Activated CD8-positive, alpha-beta T cell treated with anti-CD3 and anti-CD28 coated beads for 36 hours (primary cell): ENCODE measurements around the gene ADAMTS1. TPM values are rescaled to one million over a fixed set of nuclear protein-coding genes. Genes with fewer than 3 reads are reported as not detected.
"Not testable (repeated sequence)": the region's sequence is repeated elsewhere in the genome, so short reads cannot be mapped to it uniquely, and the experiment has no call there.

Source experiments
- ATAC-seq: fragments of 200-7000 bp; cut with Tn5 transposase; one replicate; pipeline ENCODE4 v1.10.0; 2021; ENCODE audit warnings: mild to moderate bottlenecking, moderate library complexity
- CTCF ChIA-PET: fragments of 350-600 bp; sonication (Branson Sonifier 250); formaldehyde crosslinking; loops from one replicate; lab custom pipeline; 2021; ENCODE audit warnings: antibody characterized with exemption; lab: Charles Lee
- POLR2A ChIA-PET: fragments of 350-600 bp; sonication (Branson Sonifier 250); formaldehyde crosslinking; loops from one replicate; lab custom pipeline; 2021; ENCODE audit warnings: antibody characterized with exemption; lab: Charles Lee
- DNase-seq: peaks from one replicate; pipeline ENCODE4 v3.0.0-alpha.2; 2020
- H3K27ac Mint-ChIP-seq: one replicate; pipeline ENCODE4 v1.8.0; 2021; ENCODE audit warnings: mild to moderate bottlenecking, mixed read lengths
- H3K27me3 Mint-ChIP-seq: one replicate; pipeline ENCODE4 v1.8.0; 2021; ENCODE audit warnings: mixed read lengths
- H3K36me3 Mint-ChIP-seq: one replicate; pipeline ENCODE4 v1.8.0; 2021; ENCODE audit warnings: low read depth, mixed read lengths
- H3K4me1 Mint-ChIP-seq: one replicate; pipeline ENCODE4 v1.8.0; 2021; ENCODE audit warnings: low read depth, mixed read lengths
- H3K4me3 Mint-ChIP-seq: one replicate; pipeline ENCODE4 v1.8.0; 2021; ENCODE audit warnings: mild to moderate bottlenecking, moderate library complexity, mixed read lengths
- H3K9me3 Mint-ChIP-seq: one replicate; pipeline ENCODE4 v1.8.0; 2021; ENCODE audit warnings: mixed read lengths
- CTCF ChIP-seq: fragments of 200-600 bp; IDR thresholded peaks from one replicate; pipeline ENCODE4 v1.8.0; 2022; ENCODE audit warnings: antibody characterized with exemption, mild to moderate bottlenecking
- intact Hi-C: fragments of 100-400 bp; cut with micrococcal nuclease; formaldehyde crosslinking; loops from one replicate; pipeline ENCODE4 v1.10.0; 2022
- total RNA-seq, 2 experiments: library from RNA; stranded (reverse); gene quantifications; one replicate each; pipeline ENCODE4 v1.2.3, GENCODE V29; 2021

ADAMTS1 gene
- total RNA-seq, 2 experiments from 2014 or later = 0.20 TPM; not detected in 1

GRCh38 chr21:26874347-26874746 lies 29.1 kb upstream of the ADAMTS1 start:
- CTCF ChIA-PET = no interaction called here
- Mint-ChIP-seq H3K9me3 (no peaks in the 10 kb centered on the region), H3K4me1 (no peaks in the 10 kb centered on the region)

GRCh38 chr21:26865857-26866256 lies 20.6 kb upstream of the ADAMTS1 start:
- POLR2A ChIA-PET = no interaction called here
- DNase-seq = no peak
- CTCF ChIA-PET = no interaction called here
- Mint-ChIP-seq H3K4me1 (no peaks in the 10 kb centered on the region), H3K27me3 (no peaks in the 10 kb centered on the region), H3K9me3 (no peaks in the 10 kb centered on the region), H3K4me3 (no peak overlapping the region), H3K27ac (no peak overlapping the region), H3K36me3 (no peaks in the 10 kb centered on the region)
- no peak for ATAC-seq
- intact Hi-C loops = no loop called here
- TF ChIP-seq CTCF = no peak

More at GRCh38 chr21:26874347-26874746, 29.1 kb upstream of the ADAMTS1 start:
- H3K27me3 Mint-ChIP-seq = peaks cover 3% of the 10 kb centered on the region
- ATAC-seq (no peak), DNase-seq (no peak)
- intact Hi-C loops = no loop called here
- POLR2A ChIA-PET = no interaction called here
- H3K4me3 Mint-ChIP-seq = no peak overlapping the region
- no peaks in the 10 kb centered on the region for H3K36me3 Mint-ChIP-seq
- no peak for TF ChIP-seq CTCF
- H3K27ac Mint-ChIP-seq = no peak overlapping the region

GRCh38 chr21:26856871-26857350 lies 11.7 kb upstream of the ADAMTS1 start:
- H3K27ac Mint-ChIP-seq, H3K4me1 Mint-ChIP-seq, H3K27me3 Mint-ChIP-seq, DNase-seq, intact Hi-C loops, H3K36me3 Mint-ChIP-seq, CTCF ChIA-PET, ATAC-seq, H3K9me3 Mint-ChIP-seq, POLR2A ChIA-PET, H3K4me3 Mint-ChIP-seq: not testable (repeated sequence)

GRCh38 chr21:26854695-26855094 lies 9.5 kb upstream of the ADAMTS1 start:
- DNase-seq, intact Hi-C loops, H3K36me3 Mint-ChIP-seq, H3K4me1 Mint-ChIP-seq, H3K9me3 Mint-ChIP-seq, H3K4me3 Mint-ChIP-seq, POLR2A ChIA-PET, ATAC-seq, H3K27ac Mint-ChIP-seq: not testable (repeated sequence)
- peaks cover 13% of the 10 kb centered on the region for H3K27me3 Mint-ChIP-seq
- CTCF ChIA-PET = interaction anchor here (1.2 kb wide), 1 partner anchor 1891 kb away, joined by 3 read pairs; no protein-coding TSS in a partner anchor

- ChIA-PET CTCF (no interaction called here), POLR2A (no interaction called here)
- intact Hi-C loops = no loop called here
- Mint-ChIP-seq H3K36me3 (no peaks in the 10 kb centered on the region), H3K4me3 (no peak overlapping the region), H3K9me3 (no peaks in the 10 kb centered on the region), H3K4me1 (no peaks in the 10 kb centered on the region), H3K27me3 (peaks cover 21% of the 10 kb centered on the region), H3K27ac (no peak overlapping the region)
- TF ChIP-seq CTCF = no peak
- ATAC-seq (no peak), DNase-seq (no peak)
These were observed 7.2 kb upstream of the ADAMTS1 start for GRCh38 chr21:26852423-26852822.

- Mint-ChIP-seq H3K27me3 (peaks cover 32% of the 10 kb centered on the region), H3K4me3 (no peak overlapping the region), H3K36me3 (no peaks in the 10 kb centered on the region), H3K27ac (no peak overlapping the region), H3K4me1 (peaks cover 9% of the 10 kb centered on the region), H3K9me3 (no peaks in the 10 kb centered on the region)
- POLR2A ChIA-PET = no interaction called here
- ATAC-seq = no peak
- intact Hi-C loops = no loop called here
- no peak for TF ChIP-seq CTCF
- CTCF ChIA-PET = interaction anchor here (0.9 to 1.1 kb wide), 4 partner anchors 91 to 1894 kb away, joined by 3 to 5 read pairs (median 3); no protein-coding TSS in a partner anchor
- no peak for DNase-seq
These were observed 6.1 kb upstream of the ADAMTS1 start for GRCh38 chr21:26851109-26851944.
